HG02885 (cell line): ENCODE data around the gene CHI3L2.
A peak's percentile ranks its signal among the peaks of the same experiment; 100 is the strongest.

ENCODE experiments used
- ATAC-seq: cut with Tn5 transposase; IDR thresholded peaks from one replicate; pipeline ENCODE4 v1.9.1; 2021; ENCODE audit warnings: mild to moderate bottlenecking; ENCODE audit not compliant: unreplicated experiment, poor library complexity

CHI3L2 gene

GRCh38 chr1:111218701-111219556 lies 8.6 kb upstream of the CHI3L2 start:
- ATAC-seq: no peak

- peak; percentile 38 for ATAC-seq
Observed at GRCh38 chr1:111219557-111220286, 7.8 kb upstream of the CHI3L2 start.

- no peak for ATAC-seq
Observed at GRCh38 chr1:111220302-111220890, 7.1 kb upstream of the CHI3L2 start.

- ATAC-seq: no peak
Observed at GRCh38 chr1:111221276-111221632, 6.3 kb upstream of the CHI3L2 start.

GRCh38 chr1:111221633-111222291 lies 5.8 kb upstream of the CHI3L2 start:
- ATAC-seq: peak; percentile 66

GRCh38 chr1:111222308-111223125 lies 5.0 kb upstream of the CHI3L2 start:
- peak; percentile 32 for ATAC-seq

GRCh38 chr1:111223126-111223685 lies 4.3 kb upstream of the CHI3L2 start:
- no peak for ATAC-seq

- ATAC-seq: no peak
Observed at GRCh38 chr1:111225091-111225490, 2.4 kb upstream of the CHI3L2 start.

GRCh38 chr1:111225717-111226400 lies 1.7 kb upstream of the CHI3L2 start:
- no peak for ATAC-seq

- ATAC-seq: no peak
Observed at GRCh38 chr1:111227851-111228747, 586 bp downstream of the CHI3L2 start.

- no peak for ATAC-seq
Observed at GRCh38 chr1:111228748-111229126, 1.2 kb downstream of the CHI3L2 start.

- ATAC-seq: no peak
Observed at GRCh38 chr1:111232134-111232533, 4.6 kb downstream of the CHI3L2 start.

GRCh38 chr1:111234258-111234657 lies 6.7 kb downstream of the CHI3L2 start:
- no peak for ATAC-seq

GRCh38 chr1:111234866-111235265 lies 7.4 kb downstream of the CHI3L2 start:
- no peak for ATAC-seq

- ATAC-seq: no peak
Observed at GRCh38 chr1:111236379-111236778, 8.9 kb downstream of the CHI3L2 start.

GRCh38 chr1:111236806-111237205 lies 9.3 kb downstream of the CHI3L2 start:
- ATAC-seq: no peak

GRCh38 chr1:111238056-111238795 lies 10.7 kb downstream of the CHI3L2 start:
- no peak for ATAC-seq
